Measurements from ENCODE around the gene CYP39A1. TPM values are rescaled to one million over a fixed set of nuclear protein-coding genes. Genes with fewer than 3 reads are reported as not detected.

Gene CYP39A1, protein sequence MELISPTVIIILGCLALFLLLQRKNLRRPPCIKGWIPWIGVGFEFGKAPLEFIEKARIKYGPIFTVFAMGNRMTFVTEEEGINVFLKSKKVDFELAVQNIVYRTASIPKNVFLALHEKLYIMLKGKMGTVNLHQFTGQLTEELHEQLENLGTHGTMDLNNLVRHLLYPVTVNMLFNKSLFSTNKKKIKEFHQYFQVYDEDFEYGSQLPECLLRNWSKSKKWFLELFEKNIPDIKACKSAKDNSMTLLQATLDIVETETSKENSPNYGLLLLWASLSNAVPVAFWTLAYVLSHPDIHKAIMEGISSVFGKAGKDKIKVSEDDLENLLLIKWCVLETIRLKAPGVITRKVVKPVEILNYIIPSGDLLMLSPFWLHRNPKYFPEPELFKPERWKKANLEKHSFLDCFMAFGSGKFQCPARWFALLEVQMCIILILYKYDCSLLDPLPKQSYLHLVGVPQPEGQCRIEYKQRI
- total RNA-seq: 10 to 100 TPM in 1 of 4 donors, 1 to 10 TPM in 2, not detected in 1; 1.6 to 10.2 (median 2.3) TPM

- Histone ChIP-seq H3K27ac (peak within 1 kb of the TSS; percentile 80 to 90 (median 84)), H3K27me3 (no peaks in the 10 kb centered on the region), H3K9me3 (no peaks in the 10 kb centered on the region), H3K36me3 (no peaks in the 10 kb centered on the region), H3K4me3 (peak within 1 kb of the TSS; percentile 70 to 94 (median 72)), H3K4me1 (peaks cover 0 to 30% (median 15%) of the 10 kb centered on the region in 4 donors)
- WGBS, 2 donors (ENCODE audit: low coverage in 1 of 2): 1% methylated on average over 16 to 52 of the region's 72 CpGs
- in situ Hi-C loops (cut with MboI; ENCODE audit: low pct_ligation_motif_present in 1 of 4, low pct_unique_long_range_greater_than_20kb in 1 of 4, low sequenced_read_pairs in 3 of 4): no loop called here
- peak; percentile 96 for DNase-seq
- no peak for TF ChIP-seq EP300 (IDR thresholded peaks at IDR 0.05; ENCODE audit: low read depth)
- TF ChIP-seq, protein P1, sequence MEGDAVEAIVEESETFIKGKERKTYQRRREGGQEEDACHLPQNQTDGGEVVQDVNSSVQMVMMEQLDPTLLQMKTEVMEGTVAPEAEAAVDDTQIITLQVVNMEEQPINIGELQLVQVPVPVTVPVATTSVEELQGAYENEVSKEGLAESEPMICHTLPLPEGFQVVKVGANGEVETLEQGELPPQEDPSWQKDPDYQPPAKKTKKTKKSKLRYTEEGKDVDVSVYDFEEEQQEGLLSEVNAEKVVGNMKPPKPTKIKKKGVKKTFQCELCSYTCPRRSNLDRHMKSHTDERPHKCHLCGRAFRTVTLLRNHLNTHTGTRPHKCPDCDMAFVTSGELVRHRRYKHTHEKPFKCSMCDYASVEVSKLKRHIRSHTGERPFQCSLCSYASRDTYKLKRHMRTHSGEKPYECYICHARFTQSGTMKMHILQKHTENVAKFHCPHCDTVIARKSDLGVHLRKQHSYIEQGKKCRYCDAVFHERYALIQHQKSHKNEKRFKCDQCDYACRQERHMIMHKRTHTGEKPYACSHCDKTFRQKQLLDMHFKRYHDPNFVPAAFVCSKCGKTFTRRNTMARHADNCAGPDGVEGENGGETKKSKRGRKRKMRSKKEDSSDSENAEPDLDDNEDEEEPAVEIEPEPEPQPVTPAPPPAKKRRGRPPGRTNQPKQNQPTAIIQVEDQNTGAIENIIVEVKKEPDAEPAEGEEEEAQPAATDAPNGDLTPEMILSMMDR (IDR thresholded peaks at IDR 0.05): peak in 1 of 5 experiments; percentile 9
- peak; percentile 62 for TF ChIP-seq POLR2A (IDR thresholded peaks at IDR 0.05)
- peak; percentile 77 to 86 (median 84) for TF ChIP-seq POLR2AphosphoS5 (IDR thresholded peaks at IDR 0.05)
- intact Hi-C loops (cut with DNase I; ENCODE audit: low total_unique reads): no loop called here
Measured at GRCh38 chr6:46652603-46653438, at the start of gene CYP39A1, which contains the start of gene SLC25A27. Gene CYP39A1 (minus strand): TSS chr6:46652818. CDS start chr6:46652582, 236 bp downstream. Gene SLC25A27 (plus strand): TSS chr6:46652975. CDS start chr6:46653193, 218 bp downstream.

DNA sequence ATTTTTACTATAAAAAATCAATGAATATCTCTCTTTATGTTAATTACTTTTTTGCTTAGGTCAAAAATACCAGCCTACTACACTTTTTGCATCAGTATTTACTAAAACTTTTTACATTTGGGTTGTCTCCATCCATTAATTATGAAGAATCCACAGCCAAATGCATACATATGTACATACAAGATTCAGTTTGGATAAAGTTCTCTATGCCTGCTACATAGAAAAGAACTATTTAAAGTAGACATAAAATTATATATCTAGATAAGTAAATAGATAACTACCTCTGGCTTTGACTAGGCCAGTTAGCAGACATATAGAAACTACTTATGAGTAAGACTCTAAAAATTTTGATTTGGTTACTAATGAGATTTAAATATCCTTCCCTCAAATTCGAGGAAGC lies 47.4 kb upstream of the CYP39A1 start:
- Histone ChIP-seq H3K36me3 (no peaks in the 10 kb centered on the region), H3K27ac (no peak overlapping the region), H3K4me3 (no peak overlapping the region), H3K9me3 (no peaks in the 10 kb centered on the region), H3K27me3 (no peaks in the 10 kb centered on the region), H3K4me1 (no peaks in the 10 kb centered on the region)
- TF ChIP-seq, protein P1 (IDR thresholded peaks at IDR 0.05): no peak
- no peak for TF ChIP-seq POLR2AphosphoS5 (IDR thresholded peaks at IDR 0.05)
- no peak for TF ChIP-seq POLR2A (IDR thresholded peaks at IDR 0.05)
- TF ChIP-seq EP300 (IDR thresholded peaks at IDR 0.05; ENCODE audit: low read depth): no peak
- intact Hi-C loops (cut with DNase I; ENCODE audit: low total_unique reads): no loop called here
- 66 to 67% methylated on average over 1 of the region's 1 CpG for WGBS, 2 donors (ENCODE audit: low coverage in 1 of 2)
- in situ Hi-C loops (cut with MboI; ENCODE audit: low pct_ligation_motif_present in 1 of 4, low pct_unique_long_range_greater_than_20kb in 1 of 4, low sequenced_read_pairs in 3 of 4): no loop called here
- no peak for DNase-seq

DNA sequence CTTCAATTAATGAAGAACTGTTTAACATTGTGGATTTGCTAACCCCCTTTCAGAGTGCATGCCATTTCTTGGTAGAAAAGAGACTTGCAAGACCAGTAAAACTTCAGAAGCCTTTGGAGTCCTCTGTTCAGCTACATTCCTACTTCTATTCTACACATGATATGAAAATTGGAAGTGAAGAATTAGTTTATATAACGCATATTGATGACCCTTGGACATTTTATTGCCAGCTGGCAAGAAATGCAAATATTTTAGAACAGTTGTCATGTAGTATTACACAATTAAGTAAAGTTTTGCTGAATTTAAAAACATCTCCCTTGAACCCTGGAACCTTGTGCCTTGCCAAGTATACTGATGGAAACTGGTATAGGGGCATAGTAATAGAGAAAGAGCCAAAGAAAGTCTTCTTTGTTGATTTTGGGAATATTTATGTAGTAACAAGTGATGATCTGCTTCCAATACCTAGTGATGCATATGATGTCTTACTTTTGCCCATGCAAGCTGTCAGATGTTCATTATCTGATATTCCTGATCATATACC lies 38.4 kb upstream of the CYP39A1 start:
- Histone ChIP-seq H3K27ac (no peak overlapping the region), H3K36me3 (no peaks in the 10 kb centered on the region), H3K9me3 (no peaks in the 10 kb centered on the region), H3K4me1 (no peaks in the 10 kb centered on the region), H3K4me3 (no peak overlapping the region), H3K27me3 (no peaks in the 10 kb centered on the region)
- WGBS, 2 donors (ENCODE audit: low coverage in 1 of 2): 47 to 75% methylated on average over 1 of the region's 1 CpG
- intact Hi-C loops (cut with DNase I; ENCODE audit: low total_unique reads): no loop called here
- TF ChIP-seq POLR2AphosphoS5 (IDR thresholded peaks at IDR 0.05): no peak
- TF ChIP-seq EP300 (IDR thresholded peaks at IDR 0.05; ENCODE audit: low read depth): no peak
- TF ChIP-seq, protein P1 (IDR thresholded peaks at IDR 0.05): no peak
- TF ChIP-seq POLR2A (IDR thresholded peaks at IDR 0.05): no peak
- in situ Hi-C loops (cut with MboI; ENCODE audit: low pct_ligation_motif_present in 1 of 4, low pct_unique_long_range_greater_than_20kb in 1 of 4, low sequenced_read_pairs in 3 of 4): no loop called here
- DNase-seq: no peak

Data from transverse colon (tissue), 4 donors.